HepG2 (cell line): ENCODE measurements around the gene TRIAP1. TPM values are rescaled to one million over a fixed set of nuclear protein-coding genes. Genes with fewer than 3 reads are reported as not detected.

Experiments used
- ARID2 ChIP-seq: sonication (generic); formaldehyde crosslinking; IDR thresholded peaks from 2 replicates; pipeline ENCODE4 v1.8.1; 2022; ENCODE audit warnings: mild to moderate bottlenecking, missing genetic modification reagents, borderline replicate concordance
- ARNTL ChIP-seq: sonication (generic); formaldehyde crosslinking; IDR thresholded peaks from 2 replicates; pipeline ENCODE4 v1.4.0; 2020; ENCODE audit warnings: mild to moderate bottlenecking, missing genetic modification reagents
- CBFB ChIP-seq: sonication (generic); formaldehyde crosslinking; IDR thresholded peaks from 2 replicates; pipeline ENCODE4 v1.4.0; 2020; ENCODE audit warnings: missing genetic modification reagents
- DNMT3B ChIP-seq: conservative IDR thresholded peaks from 2 replicates; pipeline ENCODE4 v1.6.1; 2016; ENCODE audit warnings: missing biosample characterization, control low read depth
- PAWR ChIP-seq: sonication (generic); formaldehyde crosslinking; IDR thresholded peaks from 2 replicates; pipeline ENCODE4 v1.4.0; 2020; ENCODE audit warnings: missing genetic modification reagents, mild to moderate bottlenecking, borderline replicate concordance
- ZFP1 ChIP-seq: IDR thresholded peaks from 2 replicates; pipeline ENCODE4 v1.6.1; 2016
- ZKSCAN8 ChIP-seq: IDR thresholded peaks from 2 replicates; pipeline ENCODE4 v1.6.1; 2016; ENCODE audit warnings: borderline replicate concordance, missing genetic modification reagents, missing compliant biosample characterization
- ZNF44 ChIP-seq: sonication (generic); formaldehyde crosslinking; IDR thresholded peaks from 2 replicates; pipeline ENCODE4 v1.5.1; 2020; ENCODE audit warnings: mild to moderate bottlenecking, missing genetic modification reagents
- ZNF891 ChIP-seq: sonication (generic); formaldehyde crosslinking; IDR thresholded peaks from 2 replicates; pipeline ENCODE4 v1.5.0; 2020; ENCODE audit warnings: mild to moderate bottlenecking, missing genetic modification reagents
- polyA plus RNA-seq, 8 experiments: library from polyadenylated mRNA; depleted of rRNA in 3 of 8; stranded (reverse) in 7 of 8; unstranded in 1 of 8; fragments of >200 nt; fragmentation: Illumina TruSeq in 4 of 8; extraction: Trizol in 4 of 8; gene quantifications; 2 replicates each; pipeline versions ENCODE4 v1.2.1 to v1.2.3, GENCODE V29; 2011 to 2016; ENCODE audit warnings: low read depth in 4 of 8, missing spikeins in 1 of 8, mixed read lengths in 1 of 8; ENCODE audit not compliant: insufficient read depth in 1 of 8
- total RNA-seq, 5 experiments: library from RNA; depleted of rRNA; stranded (reverse); fragments of >200 nt; fragmentation: Illumina TruSeq; extraction: Trizol; gene quantifications; 2 replicates each; pipeline ENCODE4 v1.2.3, GENCODE V29; 2016; ENCODE audit warnings: low read depth in 1 of 5
- TF ChIP-seq, protein P1 (sequence below): sonication (generic); formaldehyde crosslinking; conservative IDR thresholded peaks from 2 replicates; pipeline ENCODE4 v1.8.1; 2023; ENCODE audit warnings: missing genetic modification reagents
- TF ChIP-seq, protein P2 (sequence below): IDR thresholded peaks from 2 replicates; pipeline ENCODE4 v1.6.1; 2016; ENCODE audit warnings: mild to moderate bottlenecking, missing biosample characterization, missing genetic modification reagents
- TF ChIP-seq, protein P3 (sequence below): IDR thresholded peaks from 2 replicates; pipeline ENCODE4 v1.6.1; 2016; ENCODE audit warnings: low read depth
- TF ChIP-seq, protein P4 (sequence below): sonication (generic); formaldehyde crosslinking; IDR thresholded peaks from 2 replicates; pipeline ENCODE4 v1.5.0; 2020; ENCODE audit warnings: mild to moderate bottlenecking, missing genetic modification reagents
- TF ChIP-seq, protein P5 (sequence below): sonication (generic); formaldehyde crosslinking; IDR thresholded peaks from 2 replicates; pipeline ENCODE4 v1.4.0; 2020; ENCODE audit warnings: missing genetic modification reagents
- TF ChIP-seq, protein P6 (sequence below): sonication (generic); formaldehyde crosslinking; IDR thresholded peaks from 2 replicates; pipeline ENCODE4 v1.4.0; 2020; ENCODE audit warnings: missing genetic modification reagents
- TF ChIP-seq, protein P7 (sequence below): IDR thresholded peaks from 2 replicates; pipeline ENCODE4 v1.6.1; 2016

Gene TRIAP1
- total and polyA plus RNA-seq, 2 of the 13 experiments (the other 11 are each of a cell fraction or from before 2014, with no cell fraction given) = 55.0 to 117 TPM

DNA sequence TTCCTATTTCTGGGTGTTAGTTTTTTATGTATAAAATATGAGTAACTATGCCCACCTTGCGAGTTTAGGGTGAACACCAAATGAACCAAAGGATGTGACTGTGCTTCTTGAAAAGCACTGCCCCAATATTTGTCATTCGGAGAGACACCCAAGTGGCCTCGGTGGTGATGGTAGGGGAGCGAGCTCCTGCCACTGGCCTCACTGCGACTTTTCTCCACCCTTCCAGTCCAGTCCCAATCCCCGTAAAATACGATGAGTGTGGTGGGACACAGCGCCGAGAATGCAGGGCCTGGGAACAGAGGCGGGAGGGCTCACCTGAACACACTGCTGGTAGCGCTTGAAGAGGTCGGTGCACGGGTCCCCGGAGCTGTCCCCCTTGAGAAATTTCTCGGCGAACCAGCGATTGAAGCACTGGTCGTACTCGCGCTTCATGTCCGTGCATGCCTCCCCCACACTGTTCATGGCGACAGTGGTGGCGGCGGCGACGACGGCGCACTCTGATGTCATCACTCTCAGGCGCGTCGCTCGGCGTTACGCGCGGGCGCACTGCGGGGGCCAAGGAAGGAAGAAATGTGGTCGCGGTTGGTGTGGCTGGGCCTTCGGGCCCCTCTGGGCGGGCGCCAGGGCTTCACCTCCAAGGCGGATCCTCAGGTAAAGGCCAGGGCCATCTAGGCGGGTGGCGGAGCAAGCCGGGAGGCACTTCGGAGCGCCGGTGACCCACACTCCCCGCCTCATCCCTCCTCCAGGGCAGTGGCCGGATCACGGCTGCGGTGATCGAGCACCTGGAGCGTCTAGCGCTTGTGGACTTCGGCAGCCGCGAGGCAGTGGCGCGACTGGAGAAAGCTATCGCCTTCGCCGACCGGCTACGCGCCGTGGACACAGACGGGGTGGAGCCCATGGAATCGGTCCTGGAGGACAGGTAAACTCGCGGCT is at the start of gene TRIAP1, which contains the start of gene GATC (continued):
- TF ChIP-seq, protein P1, sequence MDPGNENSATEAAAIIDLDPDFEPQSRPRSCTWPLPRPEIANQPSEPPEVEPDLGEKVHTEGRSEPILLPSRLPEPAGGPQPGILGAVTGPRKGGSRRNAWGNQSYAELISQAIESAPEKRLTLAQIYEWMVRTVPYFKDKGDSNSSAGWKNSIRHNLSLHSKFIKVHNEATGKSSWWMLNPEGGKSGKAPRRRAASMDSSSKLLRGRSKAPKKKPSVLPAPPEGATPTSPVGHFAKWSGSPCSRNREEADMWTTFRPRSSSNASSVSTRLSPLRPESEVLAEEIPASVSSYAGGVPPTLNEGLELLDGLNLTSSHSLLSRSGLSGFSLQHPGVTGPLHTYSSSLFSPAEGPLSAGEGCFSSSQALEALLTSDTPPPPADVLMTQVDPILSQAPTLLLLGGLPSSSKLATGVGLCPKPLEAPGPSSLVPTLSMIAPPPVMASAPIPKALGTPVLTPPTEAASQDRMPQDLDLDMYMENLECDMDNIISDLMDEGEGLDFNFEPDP (CRISPR knock-in tag) = no peak
- TF ChIP-seq ZNF44 (CRISPR knock-in tag) = peak; percentile 91; the same call in 1 of the 2 replicates
- TF ChIP-seq, protein P2, sequence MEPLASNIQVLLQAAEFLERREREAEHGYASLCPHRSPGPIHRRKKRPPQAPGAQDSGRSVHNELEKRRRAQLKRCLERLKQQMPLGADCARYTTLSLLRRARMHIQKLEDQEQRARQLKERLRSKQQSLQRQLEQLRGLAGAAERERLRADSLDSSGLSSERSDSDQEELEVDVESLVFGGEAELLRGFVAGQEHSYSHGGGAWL = peak; percentile 80; the same call in 1 of the 2 replicates
- peak; percentile 94 for TF ChIP-seq CBFB (CRISPR knock-in tag)
- TF ChIP-seq, protein P3, sequence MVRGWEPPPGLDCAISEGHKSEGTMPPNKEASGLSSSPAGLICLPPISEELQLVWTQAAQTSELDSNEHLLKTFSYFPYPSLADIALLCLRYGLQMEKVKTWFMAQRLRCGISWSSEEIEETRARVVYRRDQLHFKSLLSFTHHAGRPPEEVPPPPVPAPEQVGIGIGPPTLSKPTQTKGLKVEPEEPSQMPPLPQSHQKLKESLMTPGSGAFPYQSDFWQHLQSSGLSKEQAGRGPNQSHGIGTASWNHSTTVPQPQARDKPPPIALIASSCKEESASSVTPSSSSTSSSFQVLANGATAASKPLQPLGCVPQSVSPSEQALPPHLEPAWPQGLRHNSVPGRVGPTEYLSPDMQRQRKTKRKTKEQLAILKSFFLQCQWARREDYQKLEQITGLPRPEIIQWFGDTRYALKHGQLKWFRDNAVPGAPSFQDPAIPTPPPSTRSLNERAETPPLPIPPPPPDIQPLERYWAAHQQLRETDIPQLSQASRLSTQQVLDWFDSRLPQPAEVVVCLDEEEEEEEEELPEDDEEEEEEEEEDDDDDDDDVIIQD = peak; percentile 64; the same call in 1 of the 2 replicates
- TF ChIP-seq, protein P4, sequence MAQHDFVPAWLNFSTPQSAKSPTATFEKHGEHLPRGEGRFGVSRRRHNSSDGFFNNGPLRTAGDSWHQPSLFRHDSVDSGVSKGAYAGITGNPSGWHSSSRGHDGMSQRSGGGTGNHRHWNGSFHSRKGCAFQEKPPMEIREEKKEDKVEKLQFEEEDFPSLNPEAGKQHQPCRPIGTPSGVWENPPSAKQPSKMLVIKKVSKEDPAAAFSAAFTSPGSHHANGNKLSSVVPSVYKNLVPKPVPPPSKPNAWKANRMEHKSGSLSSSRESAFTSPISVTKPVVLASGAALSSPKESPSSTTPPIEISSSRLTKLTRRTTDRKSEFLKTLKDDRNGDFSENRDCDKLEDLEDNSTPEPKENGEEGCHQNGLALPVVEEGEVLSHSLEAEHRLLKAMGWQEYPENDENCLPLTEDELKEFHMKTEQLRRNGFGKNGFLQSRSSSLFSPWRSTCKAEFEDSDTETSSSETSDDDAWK = no peak
- TF ChIP-seq DNMT3B (CRISPR knock-in tag) = no peak
- peak; percentile 88 for TF ChIP-seq ZNF891
- 0 out of 2 replicates have a peak, but pooled peaks have one; percentile 60 for TF ChIP-seq ZKSCAN8 (CRISPR knock-in tag)
- TF ChIP-seq, protein P5, sequence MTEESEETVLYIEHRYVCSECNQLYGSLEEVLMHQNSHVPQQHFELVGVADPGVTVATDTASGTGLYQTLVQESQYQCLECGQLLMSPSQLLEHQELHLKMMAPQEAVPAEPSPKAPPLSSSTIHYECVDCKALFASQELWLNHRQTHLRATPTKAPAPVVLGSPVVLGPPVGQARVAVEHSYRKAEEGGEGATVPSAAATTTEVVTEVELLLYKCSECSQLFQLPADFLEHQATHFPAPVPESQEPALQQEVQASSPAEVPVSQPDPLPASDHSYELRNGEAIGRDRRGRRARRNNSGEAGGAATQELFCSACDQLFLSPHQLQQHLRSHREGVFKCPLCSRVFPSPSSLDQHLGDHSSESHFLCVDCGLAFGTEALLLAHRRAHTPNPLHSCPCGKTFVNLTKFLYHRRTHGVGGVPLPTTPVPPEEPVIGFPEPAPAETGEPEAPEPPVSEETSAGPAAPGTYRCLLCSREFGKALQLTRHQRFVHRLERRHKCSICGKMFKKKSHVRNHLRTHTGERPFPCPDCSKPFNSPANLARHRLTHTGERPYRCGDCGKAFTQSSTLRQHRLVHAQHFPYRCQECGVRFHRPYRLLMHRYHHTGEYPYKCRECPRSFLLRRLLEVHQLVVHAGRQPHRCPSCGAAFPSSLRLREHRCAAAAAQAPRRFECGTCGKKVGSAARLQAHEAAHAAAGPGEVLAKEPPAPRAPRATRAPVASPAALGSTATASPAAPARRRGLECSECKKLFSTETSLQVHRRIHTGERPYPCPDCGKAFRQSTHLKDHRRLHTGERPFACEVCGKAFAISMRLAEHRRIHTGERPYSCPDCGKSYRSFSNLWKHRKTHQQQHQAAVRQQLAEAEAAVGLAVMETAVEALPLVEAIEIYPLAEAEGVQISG (CRISPR knock-in tag) = peak; percentile 95
- 0 out of 2 replicates have a peak, but pooled peaks have one; percentile 95 for TF ChIP-seq PAWR
- no peak; the same call in 1 of the 2 replicates for TF ChIP-seq ZFP1 (CRISPR knock-in tag)
- 0 out of 2 replicates have a peak, but pooled peaks have one; percentile 38 for TF ChIP-seq ARID2 (CRISPR knock-in tag)
- no peak; the same call in 1 of the 2 replicates for TF ChIP-seq ARNTL
- TF ChIP-seq, protein P6, sequence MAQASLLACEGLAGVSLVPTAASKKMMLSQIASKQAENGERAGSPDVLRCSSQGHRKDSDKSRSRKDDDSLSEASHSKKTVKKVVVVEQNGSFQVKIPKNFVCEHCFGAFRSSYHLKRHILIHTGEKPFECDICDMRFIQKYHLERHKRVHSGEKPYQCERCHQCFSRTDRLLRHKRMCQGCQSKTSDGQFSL = peak; percentile 95
- TF ChIP-seq, protein P7, sequence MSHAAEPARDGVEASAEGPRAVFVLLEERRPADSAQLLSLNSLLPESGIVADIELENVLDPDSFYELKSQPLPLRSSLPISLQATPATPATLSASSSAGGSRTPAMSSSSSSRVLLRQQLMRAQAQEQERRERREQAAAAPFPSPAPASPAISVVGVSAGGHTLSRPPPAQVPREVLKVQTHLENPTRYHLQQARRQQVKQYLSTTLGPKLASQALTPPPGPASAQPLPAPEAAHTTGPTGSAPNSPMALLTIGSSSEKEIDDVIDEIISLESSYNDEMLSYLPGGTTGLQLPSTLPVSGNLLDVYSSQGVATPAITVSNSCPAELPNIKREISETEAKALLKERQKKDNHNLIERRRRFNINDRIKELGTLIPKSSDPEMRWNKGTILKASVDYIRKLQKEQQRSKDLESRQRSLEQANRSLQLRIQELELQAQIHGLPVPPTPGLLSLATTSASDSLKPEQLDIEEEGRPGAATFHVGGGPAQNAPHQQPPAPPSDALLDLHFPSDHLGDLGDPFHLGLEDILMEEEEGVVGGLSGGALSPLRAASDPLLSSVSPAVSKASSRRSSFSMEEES (CRISPR knock-in tag) = peak; percentile 65
